ENCODE results near the gene HOATZ.

DNA sequence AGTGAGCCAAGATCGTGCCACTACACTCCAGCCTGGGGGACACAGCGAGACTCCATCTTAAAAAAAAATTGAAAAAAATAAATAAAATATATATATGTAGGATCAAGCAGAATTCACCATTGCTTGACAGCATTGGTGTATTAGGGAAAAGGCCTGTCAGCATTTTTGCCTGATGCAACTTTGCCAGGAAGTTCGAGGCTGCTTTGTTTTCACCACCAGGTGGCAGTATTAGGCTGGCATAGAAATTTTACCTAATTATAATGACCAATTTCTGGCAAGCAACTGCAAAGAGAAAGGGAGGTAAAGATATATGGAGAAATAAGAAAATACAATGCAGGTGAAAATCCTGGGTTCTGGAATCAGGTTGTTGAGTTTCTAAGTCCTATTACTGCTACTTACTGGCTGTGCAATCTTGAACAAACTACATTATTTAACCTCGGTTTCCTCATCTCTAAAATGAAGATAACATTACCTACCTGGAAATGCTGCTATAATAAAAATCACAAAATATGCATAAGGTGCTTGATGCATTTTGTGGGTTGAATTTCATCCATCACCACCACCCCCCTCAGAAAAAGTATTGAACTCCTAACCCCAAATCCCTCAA is 50.6 kb downstream of the HOATZ start:
- peak in 1 of 3 donors; percentile 75 for TF ChIP-seq CTCF (IDR thresholded peaks at IDR 0.05)
- TF ChIP-seq POLR2A (IDR thresholded peaks at IDR 0.05), result no peak

Measured in lower leg skin (tissue), 3 donors.